CD14-positive monocyte (primary cell): ENCODE results near the gene CTNNA3. TPM values are rescaled to one million over a fixed set of nuclear protein-coding genes. Genes with fewer than 3 reads are reported as not detected.

ENCODE experiments used
- DNase-seq, 3 donors: peaks; one replicate each; pipeline ENCODE4 v3.0.0-alpha.2; 2011 to 2022
- H2AFZ ChIP-seq: 2 replicates; pipeline ENCODE4 v1.6.0; 2012; ENCODE audit warnings: mild to moderate bottlenecking, low read depth, low read length, inconsistent platforms; ENCODE audit not compliant: insufficient read depth, poor library complexity, severe bottlenecking
- H3K27ac ChIP-seq, 2 donors: 1 replicate in 1 of 2; 2 replicates in 1 of 2; pipeline ENCODE4 v1.5.1; 2012 to 2013; ENCODE audit warnings: low read length in 2 of 2, control low read depth in 1 of 2, inconsistent platforms in 1 of 2, low read depth in 1 of 2, mild to moderate bottlenecking in 1 of 2
- H3K27me3 ChIP-seq, 2 donors: one replicate each; pipeline versions ENCODE4 v1.6.0 to v1.6.1; 2011 to 2013; ENCODE audit warnings: low read length in 2 of 2; ENCODE audit not compliant: control insufficient read depth in 2 of 2, insufficient read depth in 2 of 2
- H3K36me3 ChIP-seq, 2 donors: replicated peaks in 1 of 2; 1 replicate in 1 of 2; 2 replicates in 1 of 2; pipeline versions ENCODE4 v1.5.1 to v1.6.1; 2012 to 2013; ENCODE audit warnings: low read length in 2 of 2, control low read depth in 1 of 2, inconsistent platforms in 1 of 2, mild to moderate bottlenecking in 1 of 2; ENCODE audit not compliant: insufficient read depth in 2 of 2, control insufficient read depth in 1 of 2
- H3K4me1 ChIP-seq, 2 donors: 1 replicate in 1 of 2; 2 replicates in 1 of 2; pipeline versions ENCODE4 v1.5.1 to v1.6.1; 2012 to 2013; ENCODE audit warnings: low read length in 2 of 2, control low read depth in 1 of 2, inconsistent platforms in 1 of 2, mild to moderate bottlenecking in 1 of 2, moderate library complexity in 1 of 2; ENCODE audit not compliant: insufficient read depth in 2 of 2, control insufficient read depth in 1 of 2
- H3K4me2 ChIP-seq: replicated peaks from 2 replicates; pipeline ENCODE3; 2012; ENCODE audit warnings: low read length, moderate library complexity, mild to moderate bottlenecking; ENCODE audit not compliant: poor library complexity, severe bottlenecking; ENCODE audit errors: extremely low read depth
- H3K4me3 ChIP-seq, 3 experiments: fragments of 200-600 bp in 1 of 3; sonication (generic) in 1 of 3; replicated peaks in 1 of 3; 1 replicate in 2 of 3; 2 replicates in 1 of 3; pipeline ENCODE4 v1.5.1; 2011 to 2013; ENCODE audit warnings: low read length in 3 of 3, mild to moderate bottlenecking in 3 of 3, control low read depth in 2 of 3, low read depth in 2 of 3, inconsistent platforms in 1 of 3, moderate library complexity in 1 of 3
- H3K79me2 ChIP-seq: 2 replicates; pipeline ENCODE4 v1.6.0; 2012; ENCODE audit warnings: mild to moderate bottlenecking, control low read depth, inconsistent platforms, low read length, moderate library complexity; ENCODE audit not compliant: insufficient read depth
- H3K9ac ChIP-seq: 2 replicates; pipeline ENCODE4 v1.6.0; 2017; ENCODE audit warnings: low read length, mild to moderate bottlenecking; ENCODE audit not compliant: insufficient read depth, poor library complexity, severe bottlenecking
- H3K9me3 ChIP-seq, 2 donors: replicated peaks in 1 of 2; 1 replicate in 1 of 2; 2 replicates in 1 of 2; pipeline versions ENCODE4 v1.5.1 to v1.6.1; 2012 to 2013; ENCODE audit warnings: low read length in 2 of 2, control low read depth in 1 of 2; ENCODE audit not compliant: control insufficient read depth in 1 of 2, insufficient read depth in 1 of 2
- H4K20me1 ChIP-seq: 2 replicates; pipeline ENCODE4 v1.6.0; 2012; ENCODE audit warnings: mild to moderate bottlenecking, low read length, control low read depth, moderate library complexity; ENCODE audit not compliant: insufficient read depth
- H3K27ac Mint-ChIP-seq, 7 donors: one replicate each; pipeline ENCODE4 v1.8.0; 2020; ENCODE audit warnings: mild to moderate bottlenecking in 7 of 7, mixed read lengths in 7 of 7, moderate library complexity in 6 of 7, inconsistent platforms in 2 of 7
- H3K27me3 Mint-ChIP-seq, 3 donors: one replicate each; pipeline ENCODE4 v1.8.0; 2021 to 2022; ENCODE audit warnings: low read depth in 3 of 3, mild to moderate bottlenecking in 3 of 3, mixed read lengths in 3 of 3, moderate library complexity in 3 of 3, inconsistent platforms in 1 of 3
- H3K36me3 Mint-ChIP-seq, 2 donors: one replicate each; pipeline ENCODE4 v1.8.0; 2020; ENCODE audit warnings: mixed read lengths in 2 of 2, inconsistent platforms in 1 of 2, mild to moderate bottlenecking in 1 of 2
- H3K4me1 Mint-ChIP-seq: one replicate; pipeline ENCODE4 v1.8.0; 2020; ENCODE audit warnings: mild to moderate bottlenecking, mixed read lengths
- H3K4me3 Mint-ChIP-seq, 2 donors: one replicate each; pipeline ENCODE4 v1.8.0; 2020; ENCODE audit warnings: mild to moderate bottlenecking in 2 of 2, mixed read lengths in 2 of 2, moderate library complexity in 1 of 2
- H3K9me3 Mint-ChIP-seq, 7 donors: one replicate each; pipeline ENCODE4 v1.8.0; 2020 to 2022; ENCODE audit warnings: mixed read lengths in 7 of 7, mild to moderate bottlenecking in 6 of 7, moderate library complexity in 6 of 7, inconsistent platforms in 2 of 7
- CTCF ChIP-seq: fragments of 200-600 bp; IDR thresholded peaks from one replicate; pipeline ENCODE4 v1.8.0; 2022; ENCODE audit warnings: antibody characterized with exemption, mild to moderate bottlenecking
- WGBS: methylation state at CpG from one replicate; pipeline ENCODE4 v1.1.5; 2013; ENCODE audit warnings: missing lambda C conversion rate; ENCODE audit not compliant: insufficient coverage; 5-methylcytosine and 5-hydroxymethylcytosine counted together
- intact Hi-C, 2 donors: fragments of 100-400 bp; cut with micrococcal nuclease; formaldehyde crosslinking; loops; one replicate each; pipeline versions ENCODE4 v1.15.0 to v1.15.1; 2023
- polyA plus RNA-seq, 3 donors: library from polyadenylated mRNA; depleted of rRNA in 1 of 3; unstranded in 2 of 3; stranded (reverse) in 1 of 3; fragments of 300-500 nt in 2 of 3; fragments of >200 nt in 1 of 3; fragmentation: Illumina TruSeq in 2 of 3; gene quantifications; 1 replicate in 2 of 3; 2 replicates in 1 of 3; pipeline ENCODE4 v1.2.3, GENCODE V29; 2012 to 2021

The CTNNA3 gene
- polyA plus RNA-seq, 3 donors = not detected

GRCh38 chr10:66684581-66684980 is 1011.4 kb downstream of the CTNNA3 start:
- Mint-ChIP-seq H3K4me1 (no peaks in the 10 kb centered on the region), H3K36me3 (no peaks in the 10 kb centered on the region), H3K9me3 (peaks cover 0 to 10% (median 5%) of the 10 kb centered on the region in 7 donors), H3K27ac (no peak overlapping the region), H3K4me3 (no peak overlapping the region), H3K27me3 (peaks cover 0 to 2% (median 0%) of the 10 kb centered on the region in 3 donors)
- H3K4me3 ChIP-seq = no peak overlapping the region
- WGBS = no CpG with 5 or more reads among the region's 3 CpGs
- H3K79me2 ChIP-seq = no peaks in the 10 kb centered on the region
- no peak overlapping the region for H2AFZ ChIP-seq
- no peak for TF ChIP-seq CTCF
- no peaks in the 10 kb centered on the region for H3K9me3 ChIP-seq
- intact Hi-C loops = no loop called here
- no peaks in the 10 kb centered on the region for H3K27me3 ChIP-seq
- H3K9ac ChIP-seq = no peak overlapping the region
- H4K20me1 ChIP-seq = no peaks in the 10 kb centered on the region
- no peak overlapping the region for H3K4me2 ChIP-seq
- H3K36me3 ChIP-seq = no peaks in the 10 kb centered on the region
- DNase-seq = no peak
- no peaks in the 10 kb centered on the region for H3K4me1 ChIP-seq
- H3K27ac ChIP-seq = no peak overlapping the region

- H3K79me2 ChIP-seq = no peaks in the 10 kb centered on the region
Measured at GRCh38 chr10:66680886-66681285, 1015.1 kb downstream of the CTNNA3 start.

More at GRCh38 chr10:66680886-66681285, 1015.1 kb downstream of the CTNNA3 start:
- H3K4me3 ChIP-seq = no peak overlapping the region
- Mint-ChIP-seq H3K36me3 (no peaks in the 10 kb centered on the region), H3K4me1 (no peaks in the 10 kb centered on the region), H3K9me3 (peaks cover 0 to 5% (median 2%) of the 10 kb centered on the region in 7 donors), H3K27me3 (peaks cover 0 to 2% (median 0%) of the 10 kb centered on the region in 3 donors), H3K4me3 (no peak overlapping the region), H3K27ac (no peak overlapping the region)
- intact Hi-C loops = no loop called here
- no peak for DNase-seq
- H3K36me3 ChIP-seq = no peaks in the 10 kb centered on the region
- no peaks in the 10 kb centered on the region for H3K4me1 ChIP-seq
- no peak for TF ChIP-seq CTCF
- 75% methylated on average over 1 of the region's 1 CpG for WGBS
- no peak overlapping the region for H3K4me2 ChIP-seq
- H3K27me3 ChIP-seq = no peaks in the 10 kb centered on the region
- H3K27ac ChIP-seq = no peak overlapping the region
- no peaks in the 10 kb centered on the region for H4K20me1 ChIP-seq
- no peak overlapping the region for H3K9ac ChIP-seq
- H2AFZ ChIP-seq = no peak overlapping the region
- peaks cover 0 to 5% of the 10 kb centered on the region in 2 donors for H3K9me3 ChIP-seq
